Fibroblast of skin of left biceps (primary cell): ENCODE measurements around the gene LHX3.

ENCODE experiments used
- DNase-seq, 2 experiments: peaks; one replicate each; pipeline ENCODE4 v3.0.0-alpha.2; 2013; ENCODE audit warnings: low read depth in 2 of 2

The LHX3 gene

GRCh38 chr9:136204838-136205706 lies at the start of gene LHX3:
Gene LHX3 (minus strand): TSS chr9:136205128. CDS start chr9:136205012, 116 bp downstream.
- DNase-seq = no peak

GRCh38 chr9:136253246-136254130 lies 48.6 kb upstream of the LHX3 start:
- no peak for DNase-seq

GRCh38 chr9:136252846-136253245 lies 47.9 kb upstream of the LHX3 start:
- no peak for DNase-seq

DNA sequence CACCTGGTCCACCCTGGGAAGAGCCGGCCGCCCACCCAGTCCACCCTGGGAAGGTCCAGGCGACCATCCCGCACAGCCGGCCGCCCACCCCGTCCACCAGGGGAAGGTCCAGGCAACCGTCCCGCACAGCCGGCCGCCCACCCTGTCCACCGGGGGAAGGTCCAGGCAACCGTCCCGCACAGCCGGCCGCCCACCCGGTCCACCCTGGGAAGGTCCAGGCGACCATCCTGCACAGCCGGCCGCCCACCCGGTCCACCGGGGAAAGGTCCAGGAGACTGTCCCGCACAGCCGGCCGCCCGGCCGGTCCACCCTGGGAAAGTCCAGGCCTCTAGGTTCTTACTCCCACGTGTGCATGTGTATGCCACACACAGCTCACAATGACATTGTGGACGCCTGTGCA lies 47.4 kb upstream of the LHX3 start:
- DNase-seq = no peak

- DNase-seq = no peak
These were observed 46.6 kb upstream of the LHX3 start for GRCh38 chr9:136251264-136252115.

DNA sequence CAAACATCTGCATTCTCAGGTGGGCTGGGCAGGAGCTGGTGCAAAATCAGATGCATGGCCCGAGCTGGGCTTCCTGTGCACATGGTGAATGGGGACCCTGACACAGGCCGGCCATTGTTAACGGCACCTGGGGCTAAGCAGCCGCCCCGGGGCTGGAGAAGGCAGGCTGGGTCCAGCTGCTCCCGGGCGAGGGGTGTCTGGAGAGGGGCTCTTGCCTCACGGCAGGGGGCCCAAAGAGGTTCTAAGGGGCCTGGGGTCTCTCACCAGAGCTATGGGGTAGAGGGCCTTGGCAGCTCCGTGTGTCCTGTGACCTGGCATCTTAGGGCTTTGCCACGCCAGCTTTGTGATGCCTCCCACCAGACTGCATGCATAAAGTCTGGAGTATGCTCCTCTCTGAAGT lies 45.7 kb upstream of the LHX3 start:
- no peak for DNase-seq

GRCh38 chr9:136249877-136250559 lies 45.1 kb upstream of the LHX3 start:
- no peak for DNase-seq

- DNase-seq = no peak
These were observed 44.3 kb upstream of the LHX3 start for GRCh38 chr9:136248951-136249876.

DNA sequence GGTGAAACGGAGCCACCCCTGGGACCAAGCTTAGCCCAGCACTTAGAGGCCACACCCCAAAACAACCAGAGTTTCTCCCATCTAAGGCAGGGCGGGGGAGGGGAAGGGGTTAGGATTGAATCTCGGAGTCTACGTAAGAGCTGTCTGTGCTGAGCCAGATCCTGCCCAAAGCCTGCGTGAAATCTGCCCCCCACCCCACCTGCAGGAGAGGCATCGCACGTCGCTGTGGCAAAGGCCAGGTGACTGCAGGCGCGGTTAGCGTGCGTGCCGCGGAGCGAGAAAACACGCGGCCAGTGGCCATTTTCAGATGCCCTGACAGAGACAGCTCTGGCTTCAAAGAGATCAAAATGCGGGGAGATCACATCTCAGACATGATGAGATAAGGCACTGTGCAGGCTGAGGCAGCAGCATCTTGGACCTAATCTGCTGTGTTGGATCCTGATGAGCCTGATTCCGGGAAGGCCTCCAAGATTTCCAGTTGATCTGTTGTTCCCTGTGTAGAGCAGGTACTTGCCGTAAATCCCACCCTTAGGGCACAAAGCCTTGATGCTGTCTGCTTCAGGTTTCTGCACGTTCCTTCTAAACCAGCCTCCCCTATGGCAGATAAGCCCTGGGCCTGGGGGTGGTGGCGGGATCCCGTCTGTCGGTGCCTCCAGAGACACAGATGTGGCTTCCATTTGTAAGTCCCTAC lies 43.2 kb upstream of the LHX3 start:
- no peak for DNase-seq

- DNase-seq = no peak
These were observed 42.6 kb upstream of the LHX3 start for GRCh38 chr9:136247551-136247916.

DNA sequence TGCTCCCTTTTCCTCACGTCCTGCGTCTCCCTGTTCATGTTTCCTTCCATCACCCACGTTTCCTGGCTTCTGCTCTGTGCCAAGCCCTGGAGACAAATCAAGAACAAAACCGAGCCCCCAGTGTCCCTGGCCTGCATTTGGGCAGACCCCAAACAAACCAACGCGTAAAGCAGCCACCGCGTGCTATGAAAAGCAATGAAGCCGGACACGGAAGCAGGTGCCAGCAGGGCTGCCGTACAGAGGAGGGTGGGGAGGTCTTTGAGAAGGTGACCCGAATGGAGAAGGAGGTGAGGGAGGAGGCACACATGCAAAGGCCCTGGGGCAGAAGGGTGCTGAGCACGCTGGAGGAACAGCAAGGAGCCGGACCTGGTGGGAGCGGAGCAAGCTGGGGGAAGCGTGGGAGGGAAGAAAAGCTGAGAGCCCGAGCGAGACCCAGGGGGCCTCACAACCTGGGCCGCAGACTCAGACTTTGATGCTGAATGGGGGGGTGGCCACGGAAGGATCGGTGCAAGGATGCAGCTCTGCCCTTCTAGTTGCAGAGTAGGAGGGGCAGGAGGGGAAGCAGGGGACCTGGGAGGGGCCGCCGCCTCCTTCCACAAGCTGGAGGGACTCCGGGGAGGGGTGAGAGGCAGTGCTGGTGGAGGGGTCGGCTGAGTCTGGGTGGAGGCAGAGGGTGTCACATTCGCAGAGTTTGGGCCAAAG lies 42.1 kb upstream of the LHX3 start:
- DNase-seq = no peak

DNA sequence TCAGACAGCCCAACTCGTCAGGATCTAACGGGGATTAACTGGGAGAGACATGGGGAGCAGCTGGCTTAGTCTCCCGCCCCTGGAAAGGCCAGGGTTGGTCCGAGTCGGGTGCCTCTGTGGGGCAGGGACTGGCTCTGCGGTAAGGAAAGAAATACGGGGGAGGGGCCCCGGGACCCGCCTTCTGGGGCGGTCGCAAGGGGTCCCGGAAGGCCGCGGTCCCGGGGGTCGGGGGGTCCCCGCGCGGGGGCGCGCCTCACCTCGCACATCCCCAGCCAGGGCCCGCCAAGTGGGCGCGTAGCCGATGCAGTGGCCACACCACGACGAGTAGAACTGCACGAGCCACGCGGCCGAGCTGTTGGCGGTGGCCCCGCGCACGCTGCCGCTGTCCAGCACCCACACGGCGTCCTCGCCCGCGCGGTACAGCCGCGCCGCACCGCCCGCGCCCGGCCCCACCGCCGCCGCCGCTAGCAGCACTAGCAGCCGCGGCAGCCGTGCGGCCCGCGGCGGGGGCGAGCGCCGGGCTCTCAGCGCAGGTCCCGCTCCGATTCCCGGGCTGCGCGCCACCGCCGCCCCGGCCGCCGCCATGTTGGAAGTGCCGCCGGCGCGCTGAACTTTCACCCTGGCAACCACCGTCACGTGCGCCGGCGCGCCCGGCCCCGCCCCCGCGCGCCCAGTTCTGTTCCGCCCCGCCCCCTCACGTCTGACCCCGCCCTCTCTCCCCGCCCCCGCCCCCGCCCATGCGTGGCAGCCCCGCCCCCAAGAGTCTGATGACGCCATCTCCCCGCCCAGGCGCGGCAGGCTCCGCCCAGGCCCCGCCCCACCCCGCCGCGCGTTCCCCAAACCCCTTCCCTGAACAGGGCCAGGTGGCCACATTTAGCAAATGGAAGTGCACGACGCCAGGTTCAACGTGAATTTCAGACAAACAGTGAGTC lies 40.6 kb upstream of the LHX3 start, which contains the start of gene QSOX2:
Gene QSOX2, minus strand, starts transcription at position 594 of the 932 bp plus-strand sequence. Its CDS starts 9 bp downstream, at position 585.
- peak; percentile 31 for DNase-seq

- DNase-seq = no peak
These were observed 40.0 kb upstream of the LHX3 start for GRCh38 chr9:136244969-136245218.

GRCh38 chr9:136244122-136244968 lies 39.4 kb upstream of the LHX3 start:
- DNase-seq = no peak

DNA sequence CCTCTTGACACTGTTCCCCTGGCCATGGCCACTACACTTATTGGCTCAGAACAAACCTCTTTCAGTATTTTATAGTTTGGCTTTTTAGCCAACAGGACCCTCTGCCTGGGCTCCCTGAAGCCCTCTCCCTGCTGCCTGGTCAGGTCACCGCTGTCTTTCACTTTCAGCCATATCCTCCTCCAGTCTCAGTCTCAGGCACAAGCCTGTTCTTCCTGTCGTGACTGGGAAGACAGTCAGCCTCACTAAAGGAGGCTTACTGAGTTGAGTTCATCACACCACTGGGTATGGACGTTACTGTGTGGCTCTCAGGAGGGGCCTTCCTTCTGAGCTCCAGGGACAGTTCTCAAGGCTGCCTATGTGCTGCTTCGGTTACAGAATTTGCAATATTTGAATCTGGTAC lies 38.7 kb upstream of the LHX3 start:
- no peak for DNase-seq

GRCh38 chr9:136242918-136243525 lies 38.1 kb upstream of the LHX3 start:
- DNase-seq = no peak

GRCh38 chr9:136242248-136242647 lies 37.3 kb upstream of the LHX3 start:
- no peak for DNase-seq
